TTC549 (cell line): ENCODE results near the gene RAX2.
A peak's percentile ranks its signal among the peaks of the same experiment; 100 is the strongest.
"Not testable (repeated sequence)": the region's sequence is repeated elsewhere in the genome, so short reads cannot be mapped to it uniquely, and the experiment has no call there.

Source experiments
- FAIRE-seq: peaks from 2 replicates; lab custom pipeline; 2012; peaks lifted over from hg19 to GRCh38; lab: Jason Lieb, UNC

RAX2 gene

DNA sequence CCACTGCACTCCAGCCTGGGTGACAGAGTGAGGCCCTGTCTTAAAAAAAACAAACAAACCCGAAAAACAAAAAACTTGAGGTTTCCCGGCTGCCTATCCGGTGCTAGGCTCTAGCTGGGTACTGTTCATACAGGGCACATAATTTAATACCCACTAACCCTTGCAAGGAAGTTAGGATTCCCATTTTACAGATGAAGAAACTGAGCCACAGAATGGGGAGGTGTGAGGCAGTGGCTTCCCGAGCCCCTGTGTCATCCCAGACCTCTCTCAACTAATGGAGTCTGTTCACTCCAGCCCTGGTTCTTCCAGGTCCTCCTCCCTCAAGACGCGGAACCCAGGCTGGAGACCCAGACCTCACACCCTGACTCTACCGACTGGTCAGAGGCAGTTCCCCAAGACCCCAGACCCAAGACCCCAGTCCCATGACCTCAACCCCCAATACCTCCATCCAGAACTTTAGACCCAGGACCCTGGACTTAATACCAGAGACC lies 11.1 kb downstream of the RAX2 start:
- FAIRE-seq, result no peak

DNA sequence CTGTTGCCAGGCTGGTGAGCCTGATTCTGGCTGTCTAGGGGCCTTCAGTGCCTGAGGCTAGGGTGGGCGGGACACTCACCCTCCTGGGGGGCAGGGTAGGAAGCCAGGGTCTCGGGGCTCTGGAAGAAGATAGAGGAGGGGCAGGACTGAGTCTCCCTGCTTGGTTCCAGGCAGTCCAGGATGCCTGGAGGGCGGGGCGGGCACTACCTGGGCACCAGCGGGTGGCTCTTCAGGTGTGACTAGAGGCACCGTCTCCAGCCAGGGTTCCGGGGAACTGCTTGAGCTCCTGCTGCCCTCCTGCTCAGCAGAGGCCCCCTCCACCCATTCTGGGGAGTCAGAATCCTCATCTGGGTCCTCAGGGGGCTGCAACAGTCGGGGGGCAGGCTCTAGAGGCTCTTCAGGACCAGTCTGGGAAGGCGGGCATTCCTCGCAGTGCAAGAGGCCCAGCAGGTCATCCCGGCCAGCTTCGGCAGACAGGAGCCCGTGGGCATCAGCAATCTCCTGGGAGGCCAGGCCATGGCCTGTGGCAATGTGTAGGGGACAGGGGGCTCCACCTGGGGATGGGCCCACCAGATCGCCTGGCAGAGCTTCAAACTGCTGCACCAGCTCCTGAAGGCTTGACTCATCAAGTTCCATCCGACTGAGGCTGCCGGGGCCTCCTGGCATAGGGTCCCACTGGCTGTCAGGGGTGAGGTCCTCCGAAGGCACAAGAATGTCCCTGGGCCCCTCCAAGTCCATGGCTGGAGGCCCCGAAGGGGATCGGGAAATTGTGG lies 12.4 kb downstream of the RAX2 start:
- no peak for FAIRE-seq

DNA sequence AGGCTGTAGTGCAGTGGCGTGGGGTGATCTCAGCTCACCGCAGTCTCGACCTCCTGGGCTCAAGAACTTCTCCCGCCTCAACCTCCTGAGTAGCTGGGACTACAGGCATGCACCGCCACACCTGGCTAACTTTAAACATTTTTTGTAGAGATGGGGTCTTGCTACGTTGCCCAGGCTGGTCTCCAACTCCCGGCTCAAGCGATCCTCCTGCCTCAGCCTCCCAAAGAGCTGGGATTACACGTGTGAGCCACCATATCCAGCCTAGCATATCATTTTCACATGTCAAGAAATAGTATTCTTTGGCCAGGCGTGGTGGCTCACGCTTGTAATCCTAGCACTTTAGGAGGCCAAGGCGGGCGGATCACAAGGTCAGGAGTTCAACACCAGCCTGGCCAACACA lies 13.7 kb downstream of the RAX2 start:
- FAIRE-seq, result not testable (repeated sequence)

DNA sequence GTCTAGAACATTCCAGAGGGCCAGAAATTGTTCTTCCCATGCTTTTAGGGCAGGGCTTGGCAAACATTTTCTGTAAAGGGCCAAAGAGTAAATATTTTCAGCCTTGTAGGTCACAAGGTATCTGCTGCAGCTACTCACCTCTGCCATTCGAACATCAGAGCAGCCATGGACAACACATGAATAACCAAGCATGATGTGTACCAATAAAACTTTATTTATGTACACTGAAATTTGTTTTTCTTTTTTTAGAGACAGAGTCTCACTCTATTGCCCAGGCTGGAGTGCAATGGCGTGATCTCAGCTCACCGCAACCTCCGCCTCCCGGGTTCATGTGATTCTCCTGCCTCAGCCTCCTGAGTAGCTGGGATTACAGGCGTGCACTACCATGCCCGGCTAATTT lies 14.3 kb downstream of the RAX2 start:
- not testable (repeated sequence) for FAIRE-seq

DNA sequence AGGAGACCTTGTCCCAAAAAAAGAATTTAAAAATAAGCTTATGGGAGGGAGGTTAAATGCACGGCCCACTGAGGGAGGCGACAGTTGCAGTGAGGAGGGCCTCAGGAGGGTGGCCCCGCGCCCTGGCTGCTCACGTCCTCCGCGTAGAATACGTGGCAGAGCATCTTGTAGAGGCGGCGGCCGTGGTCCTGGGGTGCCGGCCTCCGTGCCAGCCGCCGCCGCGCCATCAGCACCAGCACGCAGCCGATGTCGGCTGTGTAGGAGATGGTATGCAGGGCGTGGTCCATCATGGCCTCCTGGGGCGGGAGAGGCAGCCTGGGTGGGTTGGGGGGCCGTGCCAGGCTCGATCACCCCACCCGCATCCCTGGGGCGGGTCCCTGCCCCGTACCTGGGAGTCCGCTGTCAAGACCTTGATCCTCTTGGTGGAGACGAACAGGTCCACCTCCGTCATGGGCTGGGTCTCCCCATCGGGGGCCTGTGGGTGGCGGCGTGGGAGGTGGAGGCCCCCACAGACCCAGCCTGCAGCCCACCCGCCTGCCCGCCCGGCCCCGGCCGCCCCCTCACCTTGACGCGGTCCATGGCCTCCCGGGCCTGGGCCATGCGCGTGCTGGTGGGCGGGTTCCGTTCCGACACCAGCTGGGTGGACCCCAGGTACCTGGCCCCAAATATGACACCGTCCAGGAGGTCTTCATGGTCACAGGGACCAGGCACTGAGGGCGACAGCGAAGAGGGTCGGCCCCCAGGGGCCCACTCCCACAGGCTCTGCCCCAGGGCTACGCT lies 18.2 kb downstream of the RAX2 start:
- no peak for FAIRE-seq

DNA sequence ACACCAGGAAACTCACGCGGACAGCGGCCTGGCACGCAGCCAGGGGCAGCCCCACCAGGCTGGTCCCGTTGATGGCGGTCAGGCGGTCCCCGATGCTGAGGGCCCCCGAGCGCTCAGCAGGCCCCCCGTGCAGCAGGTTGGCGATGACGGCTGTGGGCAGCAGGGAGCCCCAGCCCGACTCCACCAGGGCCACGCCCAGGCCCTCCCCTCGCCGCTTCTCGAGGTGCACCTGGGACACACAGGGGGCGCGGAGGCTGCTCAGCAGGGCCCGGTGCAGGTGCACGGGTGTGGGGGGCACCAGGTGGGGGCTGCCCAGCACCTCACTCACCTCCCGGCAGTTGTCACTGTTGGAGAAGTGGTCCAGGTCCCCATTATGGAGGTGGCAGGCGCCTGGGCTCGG lies 19.5 kb downstream of the RAX2 start:
- FAIRE-seq, result no peak

DNA sequence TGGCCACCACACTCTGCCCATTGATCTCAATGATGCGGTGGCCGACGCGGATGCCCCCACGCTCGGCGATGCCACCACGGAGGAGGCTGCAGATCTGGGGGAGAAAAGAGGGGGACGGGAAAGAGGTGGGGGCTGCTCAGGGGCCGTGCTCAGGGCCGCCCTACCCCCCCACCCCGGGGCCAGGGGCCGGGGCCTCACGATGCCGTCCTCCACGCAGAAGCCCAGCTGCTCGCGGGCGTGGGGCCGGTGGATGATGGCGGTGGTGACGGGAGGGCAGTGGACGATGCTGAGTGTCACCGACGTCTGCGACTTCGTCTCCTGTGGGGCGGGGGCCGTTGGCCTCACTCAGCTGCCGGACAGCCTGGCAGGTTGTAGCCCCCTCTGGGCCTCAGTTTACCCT lies 20.8 kb downstream of the RAX2 start:
- FAIRE-seq, result no peak

DNA sequence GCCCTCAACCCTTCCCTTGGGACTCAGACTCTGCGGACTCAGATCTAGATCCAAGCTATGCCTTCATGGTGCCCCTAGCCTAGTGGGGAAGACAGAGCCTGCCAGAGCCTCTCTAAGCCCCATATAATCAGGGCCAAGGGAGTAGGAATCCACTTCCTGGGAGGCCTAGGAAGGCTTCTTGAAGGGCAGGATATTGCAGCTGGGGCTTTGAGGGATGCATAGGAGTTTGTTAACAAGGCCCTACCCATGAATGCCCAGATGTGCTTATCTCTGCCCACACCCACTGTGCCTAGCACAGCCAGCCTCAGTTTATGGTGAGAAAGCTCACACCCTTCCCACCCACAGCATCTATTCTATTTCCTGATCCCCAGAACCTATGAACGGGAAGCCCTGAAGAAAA lies 21.8 kb downstream of the RAX2 start:
- FAIRE-seq, result no peak

DNA sequence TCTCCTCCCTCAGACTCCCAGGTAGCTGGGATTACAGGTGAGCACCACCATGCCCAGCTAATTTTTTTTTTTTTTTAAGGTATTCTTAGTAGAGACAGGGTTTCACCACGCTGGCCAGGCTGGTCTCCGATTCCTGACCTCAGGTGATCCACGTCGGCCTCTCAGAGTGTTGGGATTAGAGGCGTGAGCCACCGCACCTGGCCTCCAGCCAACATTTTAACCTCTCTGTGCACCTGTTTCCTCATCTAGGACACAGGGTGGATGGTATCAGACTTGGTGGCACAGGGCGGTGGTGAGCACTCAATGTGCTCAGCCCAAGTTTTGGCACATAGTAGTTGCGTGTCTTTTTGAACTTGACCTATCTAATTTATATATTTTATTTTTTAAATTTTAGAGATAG lies 23.1 kb downstream of the RAX2 start:
- no peak for FAIRE-seq

DNA sequence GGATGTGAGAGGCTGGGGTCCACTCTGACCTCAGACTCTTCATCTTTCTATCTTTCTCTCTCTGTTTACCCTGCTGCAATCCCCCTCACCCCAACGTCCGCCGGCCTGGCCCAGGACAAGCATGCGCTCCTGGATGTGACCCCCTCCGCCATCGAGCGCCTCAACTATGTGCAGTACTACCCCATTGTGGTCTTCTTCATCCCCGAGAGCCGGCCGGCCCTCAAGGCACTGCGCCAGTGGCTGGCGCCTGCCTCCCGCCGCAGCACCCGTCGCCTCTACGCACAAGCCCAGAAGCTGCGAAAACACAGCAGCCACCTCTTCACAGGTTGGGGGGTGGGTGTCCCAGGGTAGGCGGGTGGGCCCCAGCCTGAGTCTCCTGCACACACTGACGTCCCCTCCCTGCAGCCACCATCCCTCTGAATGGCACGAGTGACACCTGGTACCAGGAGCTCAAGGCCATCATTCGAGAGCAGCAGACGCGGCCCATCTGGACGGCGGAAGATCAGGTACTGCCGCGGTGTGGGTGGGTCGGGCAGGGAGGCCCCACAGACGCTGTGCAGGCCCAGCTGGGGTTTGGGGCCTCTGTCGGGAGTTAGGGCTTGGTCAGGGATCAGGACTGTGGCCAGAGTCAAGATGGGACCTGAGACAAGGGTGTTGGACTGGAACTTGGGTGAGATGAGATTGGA lies 25.5 kb downstream of the RAX2 start:
- no peak for FAIRE-seq

DNA sequence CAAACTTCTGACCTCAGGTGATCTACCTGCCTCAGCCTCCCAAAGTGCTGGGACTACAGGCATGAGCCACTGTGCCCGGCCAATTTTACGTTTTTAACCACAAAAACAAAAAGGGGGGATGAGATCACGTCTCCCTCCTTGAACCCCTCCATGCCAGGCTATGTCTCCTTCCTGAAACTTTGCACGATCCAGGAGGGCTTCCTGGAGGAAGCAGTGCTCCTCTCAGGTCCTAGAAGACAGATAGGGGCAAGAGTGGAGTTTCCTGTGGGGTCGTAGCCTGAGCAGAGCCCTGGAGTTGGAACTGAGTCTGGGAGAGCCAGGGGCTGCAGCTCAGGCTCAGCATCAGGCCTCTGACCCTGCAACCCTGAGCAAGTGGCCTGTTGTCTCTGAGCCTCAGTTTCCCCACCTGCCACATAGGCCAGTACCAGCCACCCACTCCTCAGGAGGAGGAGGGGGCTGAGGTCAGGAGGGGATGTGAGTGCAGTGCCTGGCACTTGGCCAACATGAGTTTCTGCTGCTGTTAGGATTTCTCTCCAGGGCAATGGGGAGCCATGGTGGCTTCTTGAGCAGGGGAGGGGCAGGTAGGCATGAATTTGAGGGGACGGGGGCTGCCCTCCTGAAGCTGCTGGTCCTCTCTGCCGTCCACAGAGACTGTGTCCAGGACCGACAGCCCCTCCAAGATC lies 26.5 kb downstream of the RAX2 start:
- FAIRE-seq, result no peak

DNA sequence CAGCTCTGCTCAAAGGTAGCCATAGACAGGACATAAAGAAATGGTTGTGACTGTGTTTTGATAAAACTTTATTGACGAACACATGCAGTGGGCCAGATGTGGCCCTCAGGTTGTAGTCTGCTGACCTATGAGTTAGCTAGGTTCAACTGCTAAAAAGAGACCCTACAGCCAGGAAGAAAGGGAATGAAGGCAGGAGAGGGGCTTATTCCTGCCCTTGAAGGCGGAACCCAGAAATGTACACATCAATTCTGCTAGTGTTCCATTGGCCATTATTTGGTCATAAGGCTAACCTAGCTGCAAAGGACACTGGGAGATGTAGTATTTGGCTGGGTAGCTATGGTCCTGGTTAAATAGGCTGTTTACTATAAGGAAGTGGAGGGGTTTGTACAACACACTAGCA lies 28.5 kb downstream of the RAX2 start:
- FAIRE-seq, result peak; percentile 48

DNA sequence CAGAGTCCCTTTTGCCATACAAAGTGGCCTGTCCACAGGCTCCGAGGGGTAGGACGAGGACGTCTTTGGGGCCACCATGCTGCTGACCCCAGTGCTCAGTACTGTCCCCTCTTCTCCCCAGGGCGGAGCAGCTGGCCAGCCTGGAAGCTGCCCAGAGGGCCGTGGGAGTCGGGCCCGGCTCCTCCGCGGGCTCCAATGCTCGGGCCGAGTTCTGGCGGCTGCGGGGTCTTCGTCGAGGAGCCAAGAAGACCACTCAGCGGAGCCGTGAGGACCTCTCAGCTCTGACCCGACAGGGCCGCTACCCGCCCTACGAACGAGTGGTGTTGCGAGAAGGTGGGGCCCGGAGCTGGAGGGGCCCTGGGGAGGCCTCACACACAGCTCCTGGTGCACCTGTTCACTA lies 31.6 kb downstream of the RAX2 start:
- no peak for FAIRE-seq

DNA sequence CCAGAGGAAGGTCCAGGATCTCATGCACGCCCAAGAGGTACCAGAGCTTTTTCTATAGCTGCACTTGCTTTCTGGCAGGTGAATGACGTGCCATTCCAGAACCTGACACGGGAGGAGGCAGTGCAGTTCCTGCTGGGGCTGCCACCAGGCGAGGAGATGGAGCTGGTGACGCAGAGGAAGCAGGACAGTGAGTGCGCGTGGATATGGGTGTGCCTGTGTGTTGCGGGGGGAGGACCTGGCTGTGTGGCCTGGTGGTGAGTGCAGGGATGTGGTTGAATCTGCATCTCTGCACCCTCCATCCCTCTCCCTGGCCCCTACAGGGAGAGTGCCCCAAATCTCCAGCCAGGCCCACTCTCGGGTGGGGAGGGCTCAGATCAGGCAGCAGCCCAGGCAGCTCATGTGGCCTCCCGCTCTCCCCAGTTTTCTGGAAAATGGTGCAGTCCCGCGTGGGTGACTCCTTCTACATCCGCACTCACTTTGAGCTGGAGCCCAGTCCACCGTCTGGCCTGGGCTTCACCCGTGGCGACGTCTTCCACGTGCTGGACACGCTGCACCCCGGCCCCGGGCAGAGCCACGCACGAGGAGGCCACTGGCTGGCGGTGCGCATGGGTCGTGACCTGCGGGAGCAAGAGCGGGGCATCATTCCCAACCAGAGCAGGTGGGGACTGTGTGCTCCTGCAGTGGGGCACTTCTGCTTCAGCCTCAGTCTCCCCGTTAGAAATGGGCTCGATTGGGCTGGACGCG lies 33.4 kb downstream of the RAX2 start:
- no peak for FAIRE-seq

DNA sequence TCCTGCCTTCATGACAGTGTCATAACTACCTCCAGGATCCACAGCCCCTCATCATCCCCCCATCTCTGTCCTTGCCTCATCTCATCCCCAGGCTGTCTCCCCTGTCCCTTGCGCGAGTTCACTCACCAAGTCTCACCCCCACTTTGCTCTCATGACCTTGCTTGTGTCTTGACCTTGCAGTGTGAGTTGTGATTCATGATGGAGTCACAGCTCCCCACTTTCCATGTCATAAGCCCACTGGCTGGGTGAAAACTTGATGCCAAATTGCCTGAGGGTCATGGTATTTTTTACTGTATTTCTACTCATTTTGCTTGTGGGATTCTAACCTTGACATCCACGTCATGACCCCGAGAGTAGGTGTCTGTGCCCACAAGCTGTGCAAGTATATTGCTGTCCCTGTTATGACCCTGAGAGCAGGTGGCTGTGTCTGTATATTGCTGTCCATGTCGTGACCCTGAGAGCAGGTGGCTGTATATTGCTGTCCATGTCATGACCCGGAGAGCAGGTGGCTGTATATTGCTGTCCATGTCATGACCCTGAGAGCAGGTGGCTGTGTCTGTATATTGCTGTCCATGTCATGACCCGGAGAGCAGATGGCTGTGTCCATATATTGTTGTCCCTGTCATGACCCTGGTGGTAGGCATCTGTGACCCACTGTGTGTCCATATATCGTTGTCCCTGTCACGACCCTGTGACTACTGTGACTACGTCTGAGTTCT lies 34.4 kb downstream of the RAX2 start:
- FAIRE-seq, result no peak

DNA sequence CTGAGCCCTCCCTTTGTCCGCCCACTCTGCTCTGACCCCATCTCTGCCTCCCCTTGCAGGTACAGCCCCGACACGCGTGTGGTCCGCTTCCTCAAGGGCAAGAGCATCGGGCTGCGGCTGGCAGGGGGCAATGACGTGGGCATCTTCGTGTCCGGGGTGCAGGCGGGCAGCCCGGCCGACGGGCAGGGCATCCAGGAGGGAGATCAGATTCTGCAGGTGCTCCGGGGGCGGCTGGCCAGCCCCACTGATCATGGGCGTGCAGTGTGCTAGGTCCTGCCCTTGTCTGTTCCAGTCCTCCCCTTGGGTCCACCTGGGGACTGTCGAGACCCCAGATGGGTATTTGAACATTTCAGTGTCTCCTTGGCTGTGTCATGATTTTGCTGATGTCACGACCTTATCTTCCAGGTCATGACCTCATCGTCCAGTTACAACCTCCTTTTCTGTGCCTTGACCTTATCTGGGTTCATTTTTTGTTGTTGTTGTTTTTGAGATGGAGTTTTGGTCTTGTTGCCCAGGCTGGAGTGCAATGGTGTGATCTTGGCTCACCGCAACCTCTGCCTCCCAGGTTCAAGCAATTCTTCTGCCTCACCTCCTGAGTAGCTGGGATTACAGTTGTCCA lies 35.8 kb downstream of the RAX2 start:
- FAIRE-seq, result no peak

DNA sequence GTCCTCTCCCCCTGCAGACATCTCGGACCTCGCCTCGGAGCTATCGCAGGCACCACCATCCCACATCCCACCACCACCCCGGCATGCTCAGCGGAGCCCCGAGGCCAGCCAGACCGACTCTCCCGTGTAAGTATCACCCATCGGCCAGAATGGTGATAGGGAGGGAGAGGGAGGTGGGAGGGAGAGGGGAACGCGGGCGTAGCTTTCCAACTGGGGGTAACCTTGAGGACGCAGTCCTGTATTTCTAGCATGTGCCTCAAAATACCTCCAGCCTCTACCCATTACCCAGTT lies 37.8 kb downstream of the RAX2 start:
- no peak for FAIRE-seq

DNA sequence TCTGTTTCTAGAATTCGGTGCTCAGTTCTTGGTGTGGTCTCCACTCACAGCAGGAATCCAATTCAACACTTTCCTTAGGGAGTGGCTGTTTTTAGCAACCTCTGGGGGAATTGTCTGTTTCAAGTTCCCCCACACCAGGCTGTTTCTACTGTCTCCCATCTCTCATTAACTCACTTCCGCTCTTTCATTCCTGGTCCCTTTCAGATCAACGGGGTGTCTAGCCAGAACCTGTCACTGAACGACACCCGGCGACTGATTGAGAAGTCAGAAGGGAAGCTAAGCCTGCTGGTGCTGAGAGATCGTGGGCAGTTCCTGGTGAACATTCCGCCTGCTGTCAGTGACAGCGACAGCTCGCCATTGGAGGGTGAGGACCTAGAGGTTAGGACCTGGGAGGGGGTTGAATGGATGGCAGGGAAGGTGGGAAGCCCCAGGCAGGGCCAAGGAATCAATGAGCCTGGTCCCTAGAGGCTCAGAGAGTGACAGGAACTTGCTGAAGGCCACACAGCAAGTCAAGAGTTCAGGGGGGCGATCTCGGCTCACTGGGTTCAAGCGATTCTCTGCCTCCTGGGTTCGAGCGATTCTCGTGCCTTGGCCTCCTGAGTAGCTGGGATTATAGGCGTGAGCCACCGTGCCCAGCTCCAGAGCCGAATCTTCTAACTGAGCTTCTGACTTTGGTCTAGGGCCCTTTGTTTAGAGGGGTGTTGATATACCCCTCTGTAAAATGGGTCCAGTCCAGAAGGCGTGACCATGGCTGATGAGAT lies 38.3 kb downstream of the RAX2 start:
- no peak for FAIRE-seq

DNA sequence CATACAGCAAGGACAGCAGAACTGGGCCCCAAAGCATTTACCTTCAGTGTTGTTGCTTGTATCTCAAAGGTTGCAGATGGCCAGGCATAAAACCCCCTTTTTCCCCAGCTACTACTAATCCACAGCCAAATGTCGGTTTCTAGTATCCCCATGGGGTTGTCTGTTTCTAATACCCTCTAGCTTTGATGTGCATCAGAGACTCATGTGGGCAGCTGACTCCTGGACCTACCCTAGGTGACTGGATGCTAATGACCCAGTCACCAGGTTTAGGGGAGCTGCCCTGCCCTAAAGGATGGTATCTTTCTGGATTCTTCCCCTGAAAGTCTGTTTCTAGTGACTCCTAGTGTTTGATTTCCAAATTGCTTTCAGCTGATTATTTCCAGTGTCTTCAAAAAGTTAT lies 39.9 kb downstream of the RAX2 start:
- no peak for FAIRE-seq

DNA sequence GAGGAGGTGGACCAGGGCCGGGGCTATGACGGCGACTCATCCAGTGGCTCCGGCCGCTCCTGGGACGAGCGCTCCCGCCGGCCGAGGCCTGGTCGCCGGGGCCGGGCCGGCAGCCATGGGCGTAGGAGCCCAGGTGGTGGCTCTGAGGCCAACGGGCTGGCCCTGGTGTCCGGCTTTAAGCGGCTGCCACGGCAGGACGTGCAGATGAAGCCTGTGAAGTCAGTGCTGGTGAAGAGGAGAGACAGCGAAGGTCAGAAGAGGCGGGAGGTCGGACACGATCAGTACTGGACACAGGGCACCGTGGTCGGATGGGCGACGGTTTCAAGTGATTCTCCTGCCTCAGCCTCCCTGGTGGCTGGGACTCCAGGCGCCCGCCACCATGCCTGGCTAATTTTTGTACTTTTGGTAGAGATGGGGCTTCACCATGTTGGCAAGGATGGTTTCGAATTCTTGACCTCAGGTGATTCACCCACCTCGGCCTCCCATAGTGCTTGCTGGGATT lies 41.5 kb downstream of the RAX2 start:
- no peak for FAIRE-seq
